GM12874 (cell line): ENCODE data around the gene LCN9.

Source experiments
- CTCF ChIP-seq: IDR thresholded peaks from 2 replicates; pipeline ENCODE4 v1.5.1; 2011; ENCODE audit warnings: low read depth, mild to moderate bottlenecking, control low read depth, low read length, moderate library complexity; ENCODE audit not compliant: insufficient read depth

Gene LCN9, protein sequence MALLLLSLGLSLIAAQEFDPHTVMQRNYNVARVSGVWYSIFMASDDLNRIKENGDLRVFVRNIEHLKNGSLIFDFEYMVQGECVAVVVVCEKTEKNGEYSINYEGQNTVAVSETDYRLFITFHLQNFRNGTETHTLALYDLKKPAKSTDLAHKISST

DNA sequence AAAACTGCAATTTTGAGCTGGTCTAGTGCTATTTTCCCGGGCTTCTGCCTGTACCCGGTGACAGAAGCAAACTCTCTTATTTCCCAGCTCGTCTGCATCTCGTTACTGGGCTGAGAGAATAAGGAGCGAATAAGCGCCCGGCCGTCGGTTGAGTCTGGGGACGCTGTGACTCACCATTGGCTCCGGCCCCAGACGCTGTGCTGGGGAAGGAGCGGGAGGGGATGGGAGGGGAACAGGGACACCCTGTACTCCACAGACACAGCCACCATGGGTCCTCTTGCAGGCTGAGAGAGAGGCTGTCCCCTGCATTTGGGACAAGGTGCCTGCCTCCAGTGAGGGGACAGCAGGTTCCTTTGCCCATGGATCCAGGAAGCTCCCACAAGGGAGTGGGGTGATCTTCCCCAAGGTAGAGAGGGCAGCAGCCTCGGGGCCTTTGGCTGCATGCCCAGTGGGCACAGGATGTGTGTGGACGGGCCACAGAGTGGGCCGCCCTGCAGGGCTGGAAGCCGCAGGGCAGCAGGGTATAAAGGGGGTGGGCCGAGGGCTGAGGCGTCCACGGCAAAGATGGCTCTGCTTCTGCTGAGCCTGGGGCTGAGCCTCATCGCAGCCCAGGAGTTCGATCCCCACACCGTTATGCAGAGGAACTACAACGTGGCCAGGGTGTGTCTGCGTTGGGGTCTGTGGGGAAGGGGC, at the start of gene LCN9:
LCN9 (plus strand) TSS at position 552 of the 693 bp plus-strand sequence; CDS start at position 565, 13 bp downstream.
- no peak for TF ChIP-seq CTCF

DNA sequence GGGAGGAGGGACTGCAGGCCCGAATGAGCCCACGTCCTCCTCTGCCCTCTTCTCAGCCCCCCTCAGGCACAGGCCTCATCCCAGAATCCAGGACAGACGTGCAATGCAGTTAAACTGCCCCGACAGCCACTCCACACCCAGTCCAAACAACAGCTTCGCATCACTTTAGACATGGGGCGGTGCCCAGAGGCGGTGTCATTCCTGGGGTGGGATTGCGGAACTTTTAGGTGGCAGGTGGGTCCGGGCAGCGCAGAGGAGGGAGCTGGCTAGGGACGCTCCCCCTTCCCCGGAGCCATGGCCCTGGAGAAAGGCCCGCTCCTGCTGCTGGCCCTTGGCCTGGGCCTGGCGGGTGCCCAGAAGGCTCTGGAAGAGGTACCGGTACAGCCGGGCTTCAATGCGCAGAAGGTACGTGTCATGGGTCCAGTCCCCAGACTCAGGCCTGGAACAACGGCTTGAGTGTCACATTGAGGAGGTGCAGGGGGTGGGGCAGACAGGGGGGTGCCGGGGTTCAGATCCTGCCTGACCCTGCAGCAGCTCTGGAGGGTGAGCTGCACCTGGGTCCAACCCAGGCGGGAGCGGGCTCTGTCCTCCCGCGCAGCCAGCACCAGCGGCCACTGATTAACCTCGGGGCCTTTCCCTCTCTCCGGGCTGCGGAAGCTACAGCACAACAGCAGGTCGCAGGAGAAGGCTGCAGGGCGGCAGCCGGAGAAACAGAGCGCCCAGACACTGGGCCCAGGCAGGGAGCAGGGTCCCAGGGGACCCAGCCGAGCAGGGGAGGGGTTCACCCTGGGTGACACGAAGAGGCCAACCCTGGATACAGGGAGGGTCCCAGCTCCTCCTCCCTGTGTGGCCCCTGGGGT, 48.9 kb upstream of the LCN9 start:
- no peak for TF ChIP-seq CTCF

- TF ChIP-seq CTCF, result no peak
These were observed 48.1 kb upstream of the LCN9 start for GRCh38 chr9:135614821-135615665.

- TF ChIP-seq CTCF, result peak; percentile 8; the same call in 1 of the 2 replicates
These were observed 47.2 kb upstream of the LCN9 start for GRCh38 chr9:135615666-135616618.

GRCh38 chr9:135616619-135617537, 46.2 kb upstream of the LCN9 start:
- TF ChIP-seq CTCF, result no peak

DNA sequence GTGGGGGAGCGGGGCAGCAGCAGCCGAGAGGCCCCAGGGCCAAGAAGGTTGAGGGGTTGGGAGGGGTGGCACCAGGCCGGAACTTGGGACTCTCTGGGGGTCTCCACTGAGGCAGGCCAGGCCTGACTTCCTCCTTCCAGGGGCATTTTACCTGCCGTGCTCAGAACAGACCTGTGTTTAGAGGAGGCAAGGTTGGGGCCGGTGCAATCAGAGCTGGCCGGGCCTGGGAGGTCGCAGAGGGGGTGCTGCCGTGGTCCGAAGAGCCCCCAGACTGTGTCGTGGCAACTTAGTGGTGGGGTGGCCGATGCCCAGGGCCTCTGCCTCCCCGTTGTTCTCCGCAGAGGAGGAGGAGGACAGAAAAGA, 45.6 kb upstream of the LCN9 start:
- no peak for TF ChIP-seq CTCF
